ENCODE measurements around the gene FBXW4. TPM values are rescaled to one million over a fixed set of nuclear protein-coding genes. Genes with fewer than 3 reads are reported as not detected.

The FBXW4 gene
- total RNA-seq: 10 to 100 TPM; 40.4 to 40.9 TPM

GRCh38 chr10:101694674-101695403, at the start of gene FBXW4:
TSS of gene FBXW4 (minus strand) at chr10:101695170. CDS start at chr10:101695105, 65 bp downstream.
- H3K9me3 Mint-ChIP-seq: no peaks in the 10 kb centered on the region
- peak within 1 kb of the TSS; percentile 97 for H3K27ac Mint-ChIP-seq
- peak within 1 kb of the TSS; percentile 97 for H3K4me3 Mint-ChIP-seq
- intact Hi-C loops (cut with micrococcal nuclease): loop anchor here (1.0 to 5.0 kb wide), 3 partner anchors 8 to 417 kb away; partner anchors contain the start of gene NPM3
- DNase-seq: peak; percentile 72
- CTCF ChIA-PET: interaction anchor here (0.6 to 1.9 kb wide), 3 partner anchors 87 to 1658 kb away, joined by 3 to 5 read pairs (median 4); no protein-coding TSS in a partner anchor
- peaks cover 7% of the 10 kb centered on the region for H3K36me3 Mint-ChIP-seq (ENCODE audit: low read depth)
- H3K27me3 Mint-ChIP-seq (ENCODE audit: low read depth): no peaks in the 10 kb centered on the region
- peaks cover 31% of the 10 kb centered on the region for H3K4me1 Mint-ChIP-seq (ENCODE audit: low read depth)

- CTCF ChIA-PET: interaction anchor here (0.7 to 1.5 kb wide), 2 partner anchors 173 to 266 kb away, joined by 3 read pairs; no protein-coding TSS in a partner anchor
- intact Hi-C loops (cut with micrococcal nuclease): no loop called here
- no peak overlapping the region for H3K27ac Mint-ChIP-seq
- no peak overlapping the region for H3K4me3 Mint-ChIP-seq
- peaks cover 2% of the 10 kb centered on the region for H3K27me3 Mint-ChIP-seq (ENCODE audit: low read depth)
- no peaks in the 10 kb centered on the region for H3K9me3 Mint-ChIP-seq
- H3K4me1 Mint-ChIP-seq (ENCODE audit: low read depth): no peaks in the 10 kb centered on the region
- no peak for DNase-seq
- no peaks in the 10 kb centered on the region for H3K36me3 Mint-ChIP-seq (ENCODE audit: low read depth)
Observed at GRCh38 chr10:101744267-101744666, 49.3 kb upstream of the FBXW4 start.

- no peak overlapping the region for H3K4me3 Mint-ChIP-seq
- peaks cover 2% of the 10 kb centered on the region for H3K27me3 Mint-ChIP-seq (ENCODE audit: low read depth)
- no peaks in the 10 kb centered on the region for H3K36me3 Mint-ChIP-seq (ENCODE audit: low read depth)
- no peak for DNase-seq
- H3K4me1 Mint-ChIP-seq (ENCODE audit: low read depth): no peaks in the 10 kb centered on the region
- CTCF ChIA-PET: interaction anchor here (0.6 kb wide), 1 partner anchor 42 kb away, joined by 3 read pairs; no protein-coding TSS in a partner anchor
- H3K27ac Mint-ChIP-seq: no peak overlapping the region
- intact Hi-C loops (cut with micrococcal nuclease): no loop called here
- H3K9me3 Mint-ChIP-seq: no peaks in the 10 kb centered on the region
Observed at GRCh38 chr10:101741938-101742337, 47.0 kb upstream of the FBXW4 start.

- Mint-ChIP-seq H3K4me3 (no peak overlapping the region), H3K36me3 (ENCODE audit: low read depth) (no peaks in the 10 kb centered on the region), H3K4me1 (ENCODE audit: low read depth) (no peaks in the 10 kb centered on the region), H3K27ac (no peak overlapping the region), H3K27me3 (ENCODE audit: low read depth) (peaks cover 13% of the 10 kb centered on the region), H3K9me3 (no peaks in the 10 kb centered on the region)
- CTCF ChIA-PET: no interaction called here
- DNase-seq: no peak
- intact Hi-C loops (cut with micrococcal nuclease): no loop called here
Observed at GRCh38 chr10:101736666-101737065, 41.7 kb upstream of the FBXW4 start.

- no peak for DNase-seq
- Mint-ChIP-seq H3K4me3 (no peak overlapping the region), H3K4me1 (ENCODE audit: low read depth) (no peaks in the 10 kb centered on the region), H3K9me3 (no peaks in the 10 kb centered on the region), H3K36me3 (ENCODE audit: low read depth) (no peaks in the 10 kb centered on the region), H3K27me3 (ENCODE audit: low read depth) (peaks cover 11% of the 10 kb centered on the region), H3K27ac (no peak overlapping the region)
- CTCF ChIA-PET: interaction anchor here (0.6 kb wide), 1 partner anchor 46 kb away, joined by 3 read pairs; no protein-coding TSS in a partner anchor
- intact Hi-C loops (cut with micrococcal nuclease): no loop called here
Observed at GRCh38 chr10:101732096-101732495, 37.1 kb upstream of the FBXW4 start.

GRCh38 chr10:101726115-101726387, 31.1 kb upstream of the FBXW4 start:
- Mint-ChIP-seq H3K36me3 (ENCODE audit: low read depth) (no peaks in the 10 kb centered on the region), H3K4me3 (no peak overlapping the region), H3K27ac (no peak overlapping the region), H3K27me3 (ENCODE audit: low read depth) (peaks cover 10% of the 10 kb centered on the region), H3K4me1 (ENCODE audit: low read depth) (peaks cover 10% of the 10 kb centered on the region), H3K9me3 (no peaks in the 10 kb centered on the region)
- no peak for DNase-seq
- CTCF ChIA-PET: interaction anchor here (0.6 kb wide), 1 partner anchor 344 kb away, joined by 3 read pairs; no protein-coding TSS in a partner anchor
- intact Hi-C loops (cut with micrococcal nuclease): no loop called here

- intact Hi-C loops (cut with micrococcal nuclease): no loop called here
- DNase-seq: no peak
- CTCF ChIA-PET: interaction anchor here (0.6 kb wide), 1 partner anchor 345 kb away, joined by 3 read pairs; no protein-coding TSS in a partner anchor
- Mint-ChIP-seq H3K4me1 (ENCODE audit: low read depth) (peaks cover 10% of the 10 kb centered on the region), H3K27me3 (ENCODE audit: low read depth) (peaks cover 10% of the 10 kb centered on the region), H3K27ac (no peak overlapping the region), H3K9me3 (no peaks in the 10 kb centered on the region), H3K4me3 (no peak overlapping the region), H3K36me3 (ENCODE audit: low read depth) (no peaks in the 10 kb centered on the region)
Observed at GRCh38 chr10:101725296-101726114, 30.5 kb upstream of the FBXW4 start.

GRCh38 chr10:101724446-101724845, 29.5 kb upstream of the FBXW4 start:
- intact Hi-C loops (cut with micrococcal nuclease): no loop called here
- H3K27ac Mint-ChIP-seq: no peak overlapping the region
- DNase-seq: no peak
- H3K27me3 Mint-ChIP-seq (ENCODE audit: low read depth): peaks cover 13% of the 10 kb centered on the region
- CTCF ChIA-PET: interaction anchor here (0.6 kb wide), 1 partner anchor 40 kb away, joined by 3 read pairs; no protein-coding TSS in a partner anchor
- H3K36me3 Mint-ChIP-seq (ENCODE audit: low read depth): no peaks in the 10 kb centered on the region
- H3K4me1 Mint-ChIP-seq (ENCODE audit: low read depth): peaks cover 10% of the 10 kb centered on the region
- H3K4me3 Mint-ChIP-seq: no peak overlapping the region
- H3K9me3 Mint-ChIP-seq: no peaks in the 10 kb centered on the region

GRCh38 chr10:101723176-101723575, 28.2 kb upstream of the FBXW4 start:
- H3K27ac Mint-ChIP-seq: no peak overlapping the region
- no peaks in the 10 kb centered on the region for H3K36me3 Mint-ChIP-seq (ENCODE audit: low read depth)
- no peak overlapping the region for H3K4me3 Mint-ChIP-seq
- intact Hi-C loops (cut with micrococcal nuclease): no loop called here
- DNase-seq: no peak
- CTCF ChIA-PET: no interaction called here
- peaks cover 13% of the 10 kb centered on the region for H3K27me3 Mint-ChIP-seq (ENCODE audit: low read depth)
- H3K4me1 Mint-ChIP-seq (ENCODE audit: low read depth): peaks cover 10% of the 10 kb centered on the region
- no peaks in the 10 kb centered on the region for H3K9me3 Mint-ChIP-seq

GRCh38 chr10:101721806-101722205, 26.8 kb upstream of the FBXW4 start:
- Mint-ChIP-seq H3K4me1 (ENCODE audit: low read depth) (peaks cover 14% of the 10 kb centered on the region), H3K4me3 (no peak overlapping the region), H3K27me3 (ENCODE audit: low read depth) (peaks cover 15% of the 10 kb centered on the region), H3K27ac (no peak overlapping the region), H3K9me3 (no peaks in the 10 kb centered on the region), H3K36me3 (ENCODE audit: low read depth) (no peaks in the 10 kb centered on the region)
- intact Hi-C loops (cut with micrococcal nuclease): loop anchor here (1.0 kb wide), 1 partner anchor 119 kb away; no protein-coding TSS in a partner anchor
- no peak for DNase-seq
- CTCF ChIA-PET: interaction anchor here (0.6 to 1.0 kb wide), 2 partner anchors 18 to 553 kb away, joined by 3 read pairs; no protein-coding TSS in a partner anchor

- H3K27ac Mint-ChIP-seq: no peak overlapping the region
- intact Hi-C loops (cut with micrococcal nuclease): loop anchor here (1.0 kb wide), 1 partner anchor 117 kb away; no protein-coding TSS in a partner anchor
- H3K9me3 Mint-ChIP-seq: no peaks in the 10 kb centered on the region
- H3K27me3 Mint-ChIP-seq (ENCODE audit: low read depth): peaks cover 15% of the 10 kb centered on the region
- peaks cover 16% of the 10 kb centered on the region for H3K4me1 Mint-ChIP-seq (ENCODE audit: low read depth)
- DNase-seq: no peak
- no peak overlapping the region for H3K4me3 Mint-ChIP-seq
- no peaks in the 10 kb centered on the region for H3K36me3 Mint-ChIP-seq (ENCODE audit: low read depth)
- CTCF ChIA-PET: no interaction called here
Observed at GRCh38 chr10:101720606-101721230, 25.7 kb upstream of the FBXW4 start.

GRCh38 chr10:101718690-101719275, 23.8 kb upstream of the FBXW4 start:
- intact Hi-C loops (cut with micrococcal nuclease): no loop called here
- Mint-ChIP-seq H3K27me3 (ENCODE audit: low read depth) (peaks cover 14% of the 10 kb centered on the region), H3K27ac (no peak overlapping the region), H3K4me3 (no peak overlapping the region), H3K36me3 (ENCODE audit: low read depth) (no peaks in the 10 kb centered on the region), H3K9me3 (no peaks in the 10 kb centered on the region), H3K4me1 (ENCODE audit: low read depth) (peaks cover 6% of the 10 kb centered on the region)
- CTCF ChIA-PET: interaction anchor here (1.2 kb wide), 1 partner anchor 62 kb away, joined by 3 read pairs; no protein-coding TSS in a partner anchor
- no peak for DNase-seq

Measured in activated naive CD4-positive, alpha-beta T cell treated with anti-CD3 and anti-CD28 coated beads for 36 hours (primary cell).